Effector memory CD4-positive, alpha-beta T cell (primary cell): ENCODE results near the gene ENPP7.

ENCODE experiments used
- DNase-seq, 3 donors: peaks; one replicate each; pipeline ENCODE4 v3.0.0-alpha.2; 2020
- H3K27ac ChIP-seq: 2 replicates; pipeline ENCODE4 v1.7.0; 2013; ENCODE audit warnings: mild to moderate bottlenecking, low read length, moderate library complexity; ENCODE audit not compliant: insufficient read depth, poor library complexity, severe bottlenecking
- H3K27me3 ChIP-seq: replicated peaks from 2 replicates; pipeline ENCODE4 v1.7.0; 2013; ENCODE audit warnings: mild to moderate bottlenecking, low read length; ENCODE audit not compliant: insufficient read depth, control insufficient read depth, poor library complexity, severe bottlenecking
- H3K36me3 ChIP-seq: 2 replicates; pipeline ENCODE4 v1.7.0; 2013; ENCODE audit warnings: mild to moderate bottlenecking, low read length, moderate library complexity; ENCODE audit not compliant: control insufficient read depth, insufficient read depth
- H3K4me1 ChIP-seq: 2 replicates; pipeline ENCODE4 v1.7.0; 2013; ENCODE audit warnings: low read length, mild to moderate bottlenecking; ENCODE audit not compliant: control insufficient read depth, insufficient read depth, poor library complexity, severe bottlenecking
- H3K4me3 ChIP-seq: 2 replicates; pipeline ENCODE4 v1.7.0; 2013; ENCODE audit warnings: low read length, low read depth, mild to moderate bottlenecking; ENCODE audit not compliant: insufficient read depth, poor library complexity, severe bottlenecking
- H3K9me3 ChIP-seq: 2 replicates; pipeline ENCODE4 v1.7.0; 2013; ENCODE audit warnings: mild to moderate bottlenecking, low read length, moderate library complexity; ENCODE audit not compliant: control insufficient read depth

The ENPP7 gene

DNA sequence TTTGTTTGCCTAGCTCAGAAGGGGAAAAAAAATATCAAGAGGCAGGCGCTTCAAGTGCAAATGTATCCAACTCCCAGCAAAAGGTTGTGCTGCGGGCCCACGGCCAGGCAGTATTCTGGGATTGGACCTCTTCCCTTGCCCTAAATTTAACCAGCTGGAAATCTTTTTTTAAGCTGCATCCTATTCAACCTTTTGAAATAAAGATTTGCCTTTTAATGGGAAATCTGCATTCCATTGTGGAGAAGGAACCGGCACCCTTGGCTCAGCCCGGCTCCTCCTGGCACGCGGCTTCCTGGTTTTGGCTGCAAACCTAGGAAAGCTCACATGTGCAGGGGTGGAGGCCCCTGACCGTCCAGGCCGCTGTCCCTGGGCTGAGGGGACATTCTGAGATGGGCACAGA is 38.8 kb upstream of the ENPP7 start:
- H3K4me1 ChIP-seq = no peaks in the 10 kb centered on the region
- H3K27ac ChIP-seq = no peak overlapping the region
- H3K4me3 ChIP-seq = no peak overlapping the region
- H3K27me3 ChIP-seq = peaks cover 9% of the 10 kb centered on the region
- no peaks in the 10 kb centered on the region for H3K36me3 ChIP-seq
- no peak for DNase-seq
- H3K9me3 ChIP-seq = no peaks in the 10 kb centered on the region

DNA sequence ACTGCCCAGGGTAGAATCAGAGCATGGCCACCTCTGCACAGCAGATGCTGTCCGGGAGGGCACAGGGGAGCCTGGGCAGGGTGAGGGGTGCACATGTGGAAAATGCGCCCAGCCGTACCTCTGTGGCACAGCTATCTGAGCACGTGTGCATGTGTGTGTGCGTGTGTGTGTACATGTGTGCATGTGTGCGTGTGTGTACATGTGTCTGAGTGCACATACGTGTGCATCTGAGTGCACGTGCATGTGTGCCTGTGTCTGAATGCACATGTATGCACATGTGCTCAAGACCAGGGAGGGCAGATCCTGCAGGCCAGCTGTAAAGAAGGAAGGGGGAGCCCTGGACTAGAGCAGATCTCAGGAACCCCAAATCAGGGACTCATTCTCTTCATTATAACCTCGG is 37.3 kb upstream of the ENPP7 start:
- Histone ChIP-seq H3K27me3 (peaks cover 9% of the 10 kb centered on the region), H3K4me1 (no peaks in the 10 kb centered on the region)
- no peak for DNase-seq

DNA sequence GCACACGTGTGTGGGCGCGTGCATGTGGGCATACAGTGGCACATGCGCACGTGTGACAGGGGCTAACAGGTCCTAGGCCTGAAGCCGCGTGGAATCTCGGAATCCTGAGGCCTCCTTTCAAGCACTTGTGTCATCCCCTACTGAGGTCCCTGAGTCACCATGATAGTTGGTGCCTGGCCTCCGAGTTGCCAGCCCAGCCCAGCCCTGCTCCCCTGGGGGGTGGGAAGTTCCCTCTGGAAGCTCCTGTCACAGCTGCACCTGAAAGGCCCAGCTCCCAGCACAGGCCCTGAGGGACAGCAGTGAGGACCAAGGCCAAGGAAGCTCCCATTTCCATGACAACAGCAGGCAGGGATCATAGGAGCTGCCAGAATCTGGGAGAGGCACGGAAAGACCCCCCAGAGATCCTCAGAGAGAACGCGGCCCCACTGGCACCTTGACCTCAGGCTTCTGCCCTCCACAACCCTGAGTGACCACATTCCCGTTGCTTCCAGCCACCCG is 35.4 kb upstream of the ENPP7 start:
- Histone ChIP-seq H3K9me3 (no peaks in the 10 kb centered on the region), H3K4me1 (no peaks in the 10 kb centered on the region), H3K27me3 (peaks cover 9% of the 10 kb centered on the region), H3K4me3 (no peak overlapping the region), H3K36me3 (no peaks in the 10 kb centered on the region), H3K27ac (no peak overlapping the region)
- no peak for DNase-seq

More for the DNA sequence above, 37.3 kb upstream of the ENPP7 start:
- H3K36me3 ChIP-seq = no peaks in the 10 kb centered on the region
- no peaks in the 10 kb centered on the region for H3K9me3 ChIP-seq
- H3K27ac ChIP-seq = no peak overlapping the region
- no peak overlapping the region for H3K4me3 ChIP-seq

DNA sequence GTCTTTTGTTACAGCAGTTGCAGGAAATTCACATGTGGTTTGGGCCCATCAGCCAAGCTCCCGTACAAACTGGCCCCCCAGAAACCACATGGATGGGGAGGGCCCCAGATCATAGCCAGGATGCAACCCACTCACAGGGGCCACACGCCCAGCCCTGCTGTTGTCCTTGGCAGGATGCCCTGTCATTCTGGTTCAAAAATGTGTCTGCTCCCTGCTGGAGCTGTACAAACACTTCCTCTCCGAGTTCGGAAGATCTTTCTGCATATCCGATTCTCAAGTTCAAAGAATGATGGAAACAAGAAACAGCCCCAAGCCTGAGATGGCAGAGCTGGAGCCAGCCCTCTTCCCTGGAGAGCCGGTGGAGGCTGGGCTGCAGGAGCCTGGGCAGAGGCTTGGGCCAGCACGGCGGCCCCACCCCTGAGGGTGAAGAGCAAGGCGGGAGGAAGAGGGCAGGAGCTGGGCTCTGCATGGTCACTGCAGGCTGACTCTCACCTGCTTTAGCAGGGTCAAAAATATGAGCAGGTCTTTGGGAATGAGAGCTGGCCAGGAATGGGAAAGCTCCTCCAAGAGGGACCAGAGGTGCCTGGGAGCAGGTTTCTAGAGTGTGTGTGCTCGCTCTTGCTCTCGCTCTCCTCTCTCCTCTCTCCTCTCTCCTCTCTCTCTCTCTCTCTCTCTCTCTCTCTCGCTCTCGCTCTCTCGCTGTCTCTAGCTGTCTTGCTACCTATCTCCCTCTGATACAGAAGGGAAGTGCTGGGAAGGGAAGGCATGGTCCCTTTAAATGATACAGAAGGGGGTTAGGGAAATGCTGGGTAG is 34.7 kb upstream of the ENPP7 start:
- H3K27ac ChIP-seq = no peak overlapping the region
- H3K4me3 ChIP-seq = no peak overlapping the region
- H3K36me3 ChIP-seq = no peaks in the 10 kb centered on the region
- H3K27me3 ChIP-seq = peaks cover 9% of the 10 kb centered on the region
- no peaks in the 10 kb centered on the region for H3K9me3 ChIP-seq
- no peaks in the 10 kb centered on the region for H3K4me1 ChIP-seq
- DNase-seq = no peak

DNA sequence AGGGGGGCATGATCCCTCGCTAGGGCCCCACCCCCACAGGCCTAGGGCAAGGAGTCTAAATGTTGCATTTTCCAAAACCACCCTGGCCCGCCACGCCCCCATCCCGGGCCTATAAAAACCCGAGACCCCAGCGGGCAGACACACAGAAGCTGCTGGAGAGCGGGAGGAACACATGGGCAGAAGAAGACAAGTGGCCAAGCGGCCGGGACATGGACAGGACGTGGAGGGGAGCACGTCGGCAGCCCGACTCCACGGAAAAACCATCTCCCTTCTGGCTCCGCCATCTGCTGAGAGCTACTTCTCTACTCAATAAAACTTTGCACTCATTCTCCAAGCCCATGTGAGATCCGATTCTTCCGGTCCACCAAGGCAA is 34.1 kb upstream of the ENPP7 start:
- Histone ChIP-seq H3K4me3 (no peak overlapping the region), H3K27me3 (peaks cover 9% of the 10 kb centered on the region), H3K36me3 (no peaks in the 10 kb centered on the region), H3K9me3 (no peaks in the 10 kb centered on the region), H3K27ac (no peak overlapping the region), H3K4me1 (no peaks in the 10 kb centered on the region)
- DNase-seq = no peak

DNA sequence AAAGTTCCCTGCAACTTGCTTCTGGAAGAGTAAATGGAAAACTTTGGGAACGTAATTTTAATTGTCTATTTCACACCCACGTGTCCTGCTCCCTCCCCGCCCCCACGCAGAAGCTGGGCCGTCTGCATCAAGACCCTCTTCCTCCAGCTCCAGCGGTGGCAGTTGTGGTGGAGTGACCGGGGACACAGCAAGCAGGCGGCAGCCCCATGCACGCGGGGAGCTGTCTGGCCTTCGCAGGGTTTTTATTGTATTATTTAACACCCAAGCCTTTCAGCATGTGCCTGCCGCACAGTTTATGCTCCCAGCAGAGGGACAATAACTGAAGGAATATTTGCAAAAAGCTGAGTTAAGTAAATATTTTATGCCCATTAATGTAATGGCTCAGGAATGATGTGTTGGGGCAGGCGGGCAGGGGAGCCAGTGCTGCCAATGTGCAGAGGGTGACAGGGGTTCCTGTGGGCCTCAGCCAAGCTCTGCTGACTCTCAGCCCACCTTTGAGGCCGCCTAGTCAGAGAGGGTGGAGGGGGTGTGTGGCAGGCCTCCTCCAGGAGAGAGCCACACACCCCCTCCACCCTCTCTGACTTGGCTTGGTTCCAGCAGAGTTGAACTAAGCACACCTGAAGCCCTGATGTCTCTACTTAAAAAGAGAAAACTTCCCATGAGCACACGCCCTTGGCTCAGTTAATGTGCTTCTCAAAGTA is 32.4 kb upstream of the ENPP7 start:
- no peak overlapping the region for H3K4me3 ChIP-seq
- H3K36me3 ChIP-seq = no peaks in the 10 kb centered on the region
- H3K4me1 ChIP-seq = no peaks in the 10 kb centered on the region
- H3K27ac ChIP-seq = no peak overlapping the region
- no peak for DNase-seq
- H3K27me3 ChIP-seq = peaks cover 9% of the 10 kb centered on the region
- H3K9me3 ChIP-seq = no peaks in the 10 kb centered on the region

DNA sequence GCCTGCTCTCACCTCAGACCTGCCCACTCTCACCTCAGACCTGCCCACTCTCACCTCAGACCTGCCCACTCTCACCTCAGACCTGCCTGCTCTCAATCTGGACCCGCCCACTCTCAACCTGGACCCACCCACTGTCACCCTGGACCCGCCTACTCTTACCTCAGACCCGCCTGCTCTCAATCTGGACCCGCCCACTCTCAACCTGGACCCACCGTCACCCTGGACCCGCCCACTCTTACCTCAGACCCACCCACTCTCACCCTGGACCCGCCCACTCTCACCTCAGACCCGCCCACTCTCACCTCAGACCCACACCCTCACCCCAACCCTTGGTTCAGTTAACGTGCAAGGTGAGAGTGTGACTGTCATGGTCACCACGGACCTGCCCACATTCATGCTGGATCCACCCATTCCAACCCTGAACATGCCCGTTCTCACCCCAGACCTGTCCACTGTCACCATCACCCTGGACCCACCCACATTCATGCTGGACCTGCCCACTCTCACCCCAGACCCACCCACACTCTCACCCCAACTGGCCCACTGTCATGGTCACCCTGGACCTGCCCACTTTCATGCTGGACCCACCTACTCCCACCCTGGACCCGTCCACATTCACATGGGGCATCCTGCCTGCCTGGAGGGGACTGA is 31.2 kb upstream of the ENPP7 start:
- H3K9me3 ChIP-seq = no peaks in the 10 kb centered on the region
- peaks cover 9% of the 10 kb centered on the region for H3K27me3 ChIP-seq
- no peaks in the 10 kb centered on the region for H3K36me3 ChIP-seq
- H3K4me3 ChIP-seq = no peak overlapping the region
- H3K4me1 ChIP-seq = no peaks in the 10 kb centered on the region
- no peak overlapping the region for H3K27ac ChIP-seq
- DNase-seq = no peak

DNA sequence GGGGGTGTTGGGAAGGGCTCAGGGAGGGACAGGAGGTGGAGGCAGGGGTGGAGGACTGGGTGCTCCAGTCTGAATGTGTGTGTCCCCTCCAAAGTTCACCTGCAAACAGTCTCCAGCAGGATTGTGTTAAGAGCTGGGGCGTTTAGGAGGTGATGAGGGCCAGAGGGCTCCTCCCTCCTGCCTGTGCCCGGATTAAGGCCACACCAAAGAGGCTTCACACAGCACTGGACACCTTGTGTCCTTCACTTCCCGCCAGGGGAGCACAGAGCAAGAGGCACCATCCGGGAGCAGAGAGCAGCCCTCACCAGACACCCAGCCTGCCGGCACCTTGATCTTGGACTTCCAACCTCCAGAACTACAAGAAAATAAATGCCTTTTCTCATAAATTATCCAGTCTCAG is 30.2 kb upstream of the ENPP7 start:
- Histone ChIP-seq H3K27ac (no peak overlapping the region), H3K9me3 (no peaks in the 10 kb centered on the region), H3K27me3 (peaks cover 5% of the 10 kb centered on the region), H3K36me3 (no peaks in the 10 kb centered on the region), H3K4me1 (no peaks in the 10 kb centered on the region), H3K4me3 (no peak overlapping the region)
- DNase-seq = no peak

DNA sequence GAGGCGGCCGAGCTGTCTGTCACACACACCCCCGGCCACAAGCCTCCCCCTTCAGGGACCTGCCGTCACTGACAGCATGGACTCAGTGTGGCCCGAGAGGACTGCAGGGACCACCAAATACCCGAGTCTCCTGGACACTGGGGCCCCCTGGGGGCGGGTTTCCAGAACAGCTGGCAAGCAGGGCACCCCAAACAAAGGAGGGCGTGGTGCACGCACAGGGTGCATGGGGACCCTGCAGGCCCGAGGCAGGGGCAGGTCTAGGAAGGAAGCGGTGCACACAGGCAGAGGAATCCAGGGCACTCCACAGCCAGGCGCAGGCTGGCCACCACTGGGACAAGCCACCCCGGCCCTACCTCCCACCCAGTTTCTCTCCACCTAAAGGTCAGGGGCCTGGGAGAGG is 28.7 kb upstream of the ENPP7 start:
- Histone ChIP-seq H3K27ac (no peak overlapping the region), H3K9me3 (no peaks in the 10 kb centered on the region), H3K36me3 (no peaks in the 10 kb centered on the region), H3K27me3 (no peaks in the 10 kb centered on the region), H3K4me3 (no peak overlapping the region), H3K4me1 (no peaks in the 10 kb centered on the region)
- no peak for DNase-seq
